Activated effector memory CD4-positive, alpha-beta T cell treated with anti-CD3 and anti-CD28 coated beads, Interleukin-2, amount 50 U/mL, for 16 hours (primary cell): ENCODE results near the gene SHROOM1.
"Not testable (repeated sequence)": the region's sequence is repeated elsewhere in the genome, so short reads cannot be mapped to it uniquely, and the experiment has no call there.

Experiments
- DNase-seq: peaks from one replicate; pipeline ENCODE4 v3.0.0-alpha.2; 2020

Gene SHROOM1

GRCh38 chr5:132830436-132831094, at the start of gene SHROOM1:
SHROOM1 (minus strand) TSS chr5:132830647; CDS start chr5:132826140, 4,507 bp downstream.
- no peak for DNase-seq

GRCh38 chr5:132877938-132878337, 47.5 kb upstream of the SHROOM1 start:
- no peak for DNase-seq

- no peak for DNase-seq
Observed at GRCh38 chr5:132877466-132877865, 47.0 kb upstream of the SHROOM1 start.

GRCh38 chr5:132876020-132876759, 45.7 kb upstream of the SHROOM1 start:
- DNase-seq: no peak

GRCh38 chr5:132873930-132874271, 43.5 kb upstream of the SHROOM1 start:
- DNase-seq: no peak

- no peak for DNase-seq
Observed at GRCh38 chr5:132873119-132873929, 42.9 kb upstream of the SHROOM1 start, which contains the start of gene LEAP2. LEAP2 (plus strand) TSS chr5:132873668; CDS start chr5:132873695, 27 bp downstream.

GRCh38 chr5:132872788-132873118, 42.3 kb upstream of the SHROOM1 start:
- no peak for DNase-seq

- no peak for DNase-seq
Observed at GRCh38 chr5:132871459-132872284, 41.2 kb upstream of the SHROOM1 start.

- no peak for DNase-seq
Observed at GRCh38 chr5:132870801-132871200, 40.4 kb upstream of the SHROOM1 start.

- DNase-seq: no peak
Observed at GRCh38 chr5:132868754-132869153, 38.3 kb upstream of the SHROOM1 start.

- no peak for DNase-seq
Observed at GRCh38 chr5:132867046-132867451, 36.6 kb upstream of the SHROOM1 start.

GRCh38 chr5:132866342-132867045, 36.0 kb upstream of the SHROOM1 start, which contains the start of the genes GDF9 and UQCRQ:
GDF9 (minus strand) TSS chr5:132866469; CDS start chr5:132864533, 1,936 bp downstream.
UQCRQ (plus strand) TSS chr5:132866642; CDS start chr5:132866882, 240 bp downstream.
- peak; percentile 96 for DNase-seq

GRCh38 chr5:132865668-132866341, 35.4 kb upstream of the SHROOM1 start:
- DNase-seq: no peak

GRCh38 chr5:132860742-132861141, 30.3 kb upstream of the SHROOM1 start:
- no peak for DNase-seq

GRCh38 chr5:132859889-132860437, 29.5 kb upstream of the SHROOM1 start:
- DNase-seq: no peak

- DNase-seq: no peak
Observed at GRCh38 chr5:132856011-132856410, 25.6 kb upstream of the SHROOM1 start.

- DNase-seq: not testable (repeated sequence)
Observed at GRCh38 chr5:132854992-132855391, 24.5 kb upstream of the SHROOM1 start.

GRCh38 chr5:132854301-132854700, 23.9 kb upstream of the SHROOM1 start:
- DNase-seq: no peak

- DNase-seq: no peak
Observed at GRCh38 chr5:132853790-132854189, 23.3 kb upstream of the SHROOM1 start.

GRCh38 chr5:132853323-132853722, 22.9 kb upstream of the SHROOM1 start:
- DNase-seq: no peak

- no peak for DNase-seq
Observed at GRCh38 chr5:132850066-132850465, 19.6 kb upstream of the SHROOM1 start.
